ENCODE data around the gene TSPEAR. TPM values are rescaled to one million over a fixed set of nuclear protein-coding genes. Genes with fewer than 3 reads are reported as not detected.

Gene TSPEAR
- total RNA-seq, 1 experiment from 2014 or later: 2.1 TPM

DNA sequence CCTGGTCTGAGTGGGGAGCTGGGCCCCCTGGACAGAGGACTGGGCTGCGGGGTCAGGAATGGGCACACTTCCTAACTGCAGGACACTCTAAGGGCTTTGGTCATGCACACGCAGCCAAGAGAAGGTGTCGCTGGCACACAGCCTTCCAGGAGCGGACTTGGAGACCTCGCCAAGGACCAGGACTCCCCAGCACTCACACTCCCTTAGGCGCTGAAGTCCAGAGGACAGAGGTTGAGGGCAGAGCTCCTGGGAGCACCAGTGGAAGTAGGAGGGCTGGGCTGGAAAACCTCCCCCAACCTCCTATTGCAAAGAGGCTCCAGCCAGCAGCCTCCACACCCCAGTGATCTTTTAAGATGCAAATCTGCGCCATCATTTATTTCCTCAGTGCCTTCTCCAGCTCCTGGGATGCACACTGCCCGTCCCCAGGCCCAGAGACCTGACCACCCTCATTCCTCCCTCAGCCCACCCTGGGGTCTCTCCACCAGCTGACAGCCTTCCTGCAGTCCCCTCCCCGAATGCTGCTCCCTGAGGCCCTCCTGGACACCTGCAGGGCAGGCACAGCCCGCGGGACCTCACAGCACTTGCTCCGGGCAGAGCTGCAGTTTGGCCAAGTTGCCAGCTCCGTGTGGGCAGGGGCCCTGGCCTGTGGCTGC is 3.0 kb downstream of the TSPEAR start:
- no peaks in the 10 kb centered on the region for H3K9me3 Mint-ChIP-seq
- H3K27me3 Mint-ChIP-seq (ENCODE audit: low read depth): peaks cover 76% of the 10 kb centered on the region
- H3K27ac Mint-ChIP-seq: 0 out of 2 replicates have a peak overlapping the region, but pooled peaks have one; percentile 49
- peaks cover 76% of the 10 kb centered on the region for H3K4me1 Mint-ChIP-seq
- ATAC-seq (peak; percentile 8), DNase-seq (ENCODE audit: low spot score) (no peak)
- H3K4me3 Mint-ChIP-seq: peak overlapping the region; percentile 75
- POLR2A ChIA-PET: interaction anchor here (0.7 to 1.3 kb wide), 3 partner anchors 41 to 60 kb away, joined by 3 to 4 read pairs (median 3); no protein-coding TSS in a partner anchor
- TF ChIP-seq, protein P1, sequence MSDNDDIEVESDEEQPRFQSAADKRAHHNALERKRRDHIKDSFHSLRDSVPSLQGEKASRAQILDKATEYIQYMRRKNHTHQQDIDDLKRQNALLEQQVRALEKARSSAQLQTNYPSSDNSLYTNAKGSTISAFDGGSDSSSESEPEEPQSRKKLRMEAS (CRISPR knock-in tag; IDR thresholded peaks at IDR 0.05): peak; percentile 49
- TF ChIP-seq TCF7 (CRISPR knock-in tag; IDR thresholded peaks at IDR 0.05; ENCODE audit: low read depth): no peak
- TF ChIP-seq ZNF281 (CRISPR knock-in tag; IDR thresholded peaks at IDR 0.05): peak; percentile 78
- 0 out of 2 replicates have a peak, but pooled peaks have one; percentile 59 for TF ChIP-seq KAT7 (CRISPR knock-in tag; IDR thresholded peaks at IDR 0.05; ENCODE audit: borderline replicate concordance)
- TF ChIP-seq ZNF263 (CRISPR knock-in tag; IDR thresholded peaks at IDR 0.05; ENCODE audit: low read depth): peak; percentile 72; the same call in 1 of the 2 replicates
- TF ChIP-seq SP1 (CRISPR knock-in tag; conservative IDR thresholded peaks at IDR 0.05): no peak
- peak; percentile 74 for TF ChIP-seq ZNF423 (CRISPR knock-in tag; IDR thresholded peaks at IDR 0.05)
- no peaks in the 10 kb centered on the region for H3K36me3 Mint-ChIP-seq
- CTCF ChIA-PET: interaction anchor here (1.3 to 3.7 kb wide), 3 partner anchors 10 to 85 kb away, joined by 3 to 21 read pairs (median 6); no protein-coding TSS in a partner anchor

- H3K4me3 Mint-ChIP-seq: peak overlapping the region; percentile 75
- peak overlapping the region; percentile 100 for H3K27ac Mint-ChIP-seq
- ChIA-PET POLR2A (no interaction called here), CTCF (interaction anchor here (1.0 to 1.1 kb wide), 3 partner anchors 9 to 87 kb away, joined by 3 to 6 read pairs (median 4); partner anchors contain the start of gene KRTAP10-12)
- ATAC-seq (peak; percentile 5), DNase-seq (ENCODE audit: low spot score) (no peak)
- H3K27me3 Mint-ChIP-seq (ENCODE audit: low read depth): peaks cover 63% of the 10 kb centered on the region
- H3K36me3 Mint-ChIP-seq: no peaks in the 10 kb centered on the region
- TF ChIP-seq TP53 (CRISPR knock-in tag; IDR thresholded peaks at IDR 0.05): no peak
- TF ChIP-seq, protein P2, sequence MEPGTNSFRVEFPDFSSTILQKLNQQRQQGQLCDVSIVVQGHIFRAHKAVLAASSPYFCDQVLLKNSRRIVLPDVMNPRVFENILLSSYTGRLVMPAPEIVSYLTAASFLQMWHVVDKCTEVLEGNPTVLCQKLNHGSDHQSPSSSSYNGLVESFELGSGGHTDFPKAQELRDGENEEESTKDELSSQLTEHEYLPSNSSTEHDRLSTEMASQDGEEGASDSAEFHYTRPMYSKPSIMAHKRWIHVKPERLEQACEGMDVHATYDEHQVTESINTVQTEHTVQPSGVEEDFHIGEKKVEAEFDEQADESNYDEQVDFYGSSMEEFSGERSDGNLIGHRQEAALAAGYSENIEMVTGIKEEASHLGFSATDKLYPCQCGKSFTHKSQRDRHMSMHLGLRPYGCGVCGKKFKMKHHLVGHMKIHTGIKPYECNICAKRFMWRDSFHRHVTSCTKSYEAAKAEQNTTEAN (CRISPR knock-in tag; IDR thresholded peaks at IDR 0.05): no peak
- TF ChIP-seq MLX (CRISPR knock-in tag; IDR thresholded peaks at IDR 0.05): no peak
- TF ChIP-seq, protein P3, sequence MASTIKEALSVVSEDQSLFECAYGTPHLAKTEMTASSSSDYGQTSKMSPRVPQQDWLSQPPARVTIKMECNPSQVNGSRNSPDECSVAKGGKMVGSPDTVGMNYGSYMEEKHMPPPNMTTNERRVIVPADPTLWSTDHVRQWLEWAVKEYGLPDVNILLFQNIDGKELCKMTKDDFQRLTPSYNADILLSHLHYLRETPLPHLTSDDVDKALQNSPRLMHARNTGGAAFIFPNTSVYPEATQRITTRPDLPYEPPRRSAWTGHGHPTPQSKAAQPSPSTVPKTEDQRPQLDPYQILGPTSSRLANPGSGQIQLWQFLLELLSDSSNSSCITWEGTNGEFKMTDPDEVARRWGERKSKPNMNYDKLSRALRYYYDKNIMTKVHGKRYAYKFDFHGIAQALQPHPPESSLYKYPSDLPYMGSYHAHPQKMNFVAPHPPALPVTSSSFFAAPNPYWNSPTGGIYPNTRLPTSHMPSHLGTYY (CRISPR knock-in tag; IDR thresholded peaks at IDR 0.05): no peak
- TF ChIP-seq NFE2L1 (CRISPR knock-in tag; IDR thresholded peaks at IDR 0.05): no peak
- no peak for TF ChIP-seq MYBL2 (CRISPR knock-in tag; IDR thresholded peaks at IDR 0.05)
- H3K4me1 Mint-ChIP-seq: peaks cover 78% of the 10 kb centered on the region
- H3K9me3 Mint-ChIP-seq: no peaks in the 10 kb centered on the region
Observed at GRCh38 chr21:44706706-44707581, 4.4 kb downstream of the TSPEAR start.
